PC-9 (cell line): Measurements from ENCODE around the gene KAT6B.

Source experiments
- CTCF ChIP-seq: fragments of 200-600 bp; sonication (generic); conservative IDR thresholded peaks from 2 replicates; pipeline ENCODE4 v1.6.1; 2017; ENCODE audit warnings: mixed run types, antibody characterized with exemption, mild to moderate bottlenecking, moderate library complexity
- EZH2 ChIP-seq: fragments of 200-600 bp; sonication (generic); IDR thresholded peaks from 2 replicates; pipeline ENCODE4 v1.8.0; 2017; ENCODE audit warnings: antibody characterized with exemption, low read depth

GRCh38 chr10:74778436-74779094 lies 47.8 kb upstream of the KAT6B start:
- TF ChIP-seq CTCF (no peak), EZH2 (no peak)
